H1 (cell line): ENCODE measurements around the gene USP6. TPM values are rescaled to one million over a fixed set of nuclear protein-coding genes. Genes with fewer than 3 reads are reported as not detected.
"Not testable (repeated sequence)": the region's sequence is repeated elsewhere in the genome, so short reads cannot be mapped to it uniquely, and the experiment has no call there.

Source experiments
- CTCF ChIA-PET: fragments of 300-600 bp; sonication (Branson Sonifier 250); formaldehyde crosslinking; loops from one replicate; lab custom pipeline; 2021; ENCODE audit not compliant: partially characterized antibody; lab: Charles Lee
- POLR2A ChIA-PET: fragments of 300-600 bp; sonication (Branson Sonifier 250); formaldehyde crosslinking; loops from one replicate; lab custom pipeline; 2021; ENCODE audit warnings: inconsistent platforms; ENCODE audit not compliant: partially characterized antibody; lab: Charles Lee
- DNase-seq, 2 experiments: peaks; one replicate each; pipeline versions ENCODE4 v3.0.0 to v3.0.0-alpha.2; 2010 to 2022; ENCODE audit warnings: low spot score in 2 of 2, low read depth in 1 of 2, mixed read lengths in 1 of 2
- FAIRE-seq: peaks from 2 replicates; lab custom pipeline; 2011; peaks lifted over from hg19 to GRCh38; lab: Jason Lieb, UNC
- H2AFZ ChIP-seq: 2 replicates; pipeline ENCODE4 v1.8.1; 2012; ENCODE audit warnings: low read length, inconsistent platforms
- H2AK5ac ChIP-seq: 2 replicates; pipeline ENCODE4 v1.6.1; 2013; ENCODE audit warnings: low read depth, low read length
- H2BK120ac ChIP-seq: replicated peaks from 2 replicates; pipeline ENCODE3; 2013; ENCODE audit warnings: low read depth, low read length, inconsistent platforms
- H2BK12ac ChIP-seq: 2 replicates; pipeline ENCODE4 v1.6.1; 2013; ENCODE audit warnings: low read depth, low read length
- H2BK15ac ChIP-seq: 2 replicates; pipeline ENCODE4 v1.6.1; 2013; ENCODE audit warnings: low read length
- H2BK20ac ChIP-seq: 2 replicates; pipeline ENCODE4 v1.6.1; 2013; ENCODE audit warnings: low read length
- H2BK5ac ChIP-seq: 2 replicates; pipeline ENCODE4 v1.6.1; 2013; ENCODE audit warnings: low read depth, low read length
- H3K14ac ChIP-seq: 2 replicates; pipeline ENCODE4 v1.6.1; 2013; ENCODE audit warnings: inconsistent platforms; ENCODE audit not compliant: insufficient read length
- H3K18ac ChIP-seq: 2 replicates; pipeline ENCODE4 v1.6.1; 2013; ENCODE audit warnings: low read length; ENCODE audit errors: extremely low read depth
- H3K23ac ChIP-seq: 2 replicates; pipeline ENCODE4 v1.6.1; 2013; ENCODE audit warnings: inconsistent platforms; ENCODE audit not compliant: insufficient read length
- H3K23me2 ChIP-seq: 2 replicates; pipeline ENCODE4 v1.6.1; 2013; ENCODE audit warnings: low read depth, low read length
- H3K27ac ChIP-seq: 2 replicates; pipeline ENCODE4 v1.6.1; 2011; ENCODE audit warnings: low read depth, low read length, inconsistent platforms
- H3K27me3 ChIP-seq, 4 experiments: replicated peaks in 1 of 4; 1 replicate in 1 of 4; 2 replicates in 3 of 4; pipeline versions ENCODE4 v1.6.1 to v1.8.1; 2011 to 2013; ENCODE audit warnings: low read length in 3 of 4, mild to moderate bottlenecking in 3 of 4, inconsistent platforms in 2 of 4, mixed read lengths in 2 of 4, moderate library complexity in 1 of 4; ENCODE audit not compliant: control insufficient read depth in 3 of 4, insufficient read depth in 3 of 4; ENCODE audit errors: extremely low read depth in 1 of 4
- H3K36me3 ChIP-seq, 4 experiments: 2 replicates each; pipeline versions ENCODE4 v1.6.1 to v1.8.1; 2011 to 2013; ENCODE audit warnings: mild to moderate bottlenecking in 4 of 4, low read length in 3 of 4, moderate library complexity in 2 of 4, control low read depth in 1 of 4, inconsistent platforms in 1 of 4; ENCODE audit not compliant: insufficient read depth in 4 of 4, control insufficient read depth in 2 of 4
- H3K4ac ChIP-seq: replicated peaks from 2 replicates; pipeline ENCODE3; 2013; ENCODE audit warnings: low read length, low read depth, mixed read lengths, inconsistent platforms; ENCODE audit not compliant: insufficient read length
- H3K4me1 ChIP-seq, 4 experiments: replicated peaks in 1 of 4; 1 replicate in 1 of 4; 2 replicates in 3 of 4; pipeline versions ENCODE4 v1.6.1 to v1.8.1; 2011 to 2013; ENCODE audit warnings: low read length in 3 of 4, inconsistent platforms in 2 of 4, mixed read lengths in 1 of 4; ENCODE audit not compliant: insufficient read depth in 4 of 4, control insufficient read depth in 3 of 4
- H3K4me2 ChIP-seq, 2 experiments: 2 replicates each; pipeline versions ENCODE4 v1.6.1 to v1.8.1; 2011 to 2013; ENCODE audit warnings: low read depth in 2 of 2, low read length in 2 of 2, control low read depth in 1 of 2, inconsistent platforms in 1 of 2, mild to moderate bottlenecking in 1 of 2; ENCODE audit not compliant: insufficient read depth in 1 of 2
- H3K4me3 ChIP-seq, 4 experiments: fragments of 200-600, 300-600 bp in 1 of 4; sonication (generic), shearing (Covaris generic), sonication (Bioruptor Twin) in 1 of 4; 2 replicates each; pipeline versions ENCODE4 v1.5.1 to v1.8.1; 2011 to 2016; ENCODE audit warnings: low read length in 4 of 4, low read depth in 3 of 4, control low read depth in 2 of 4, inconsistent platforms in 2 of 4, mild to moderate bottlenecking in 2 of 4, mixed read lengths in 1 of 4, moderate library complexity in 1 of 4; ENCODE audit not compliant: insufficient read depth in 2 of 4; ENCODE audit errors: extremely low read depth in 1 of 4
- H3K56ac ChIP-seq: replicated peaks from 2 replicates; pipeline ENCODE3; 2013; ENCODE audit warnings: low read depth, mild to moderate bottlenecking, mixed read lengths, low read length, inconsistent platforms; ENCODE audit not compliant: insufficient read length
- H3K79me1 ChIP-seq: 2 replicates; pipeline ENCODE4 v1.6.1; 2013; ENCODE audit warnings: low read depth, low read length, control low read depth
- H3K79me2 ChIP-seq, 2 experiments: 2 replicates each; pipeline versions ENCODE4 v1.6.1 to v1.8.1; 2012 to 2013; ENCODE audit warnings: low read length in 2 of 2, mild to moderate bottlenecking in 2 of 2, inconsistent platforms in 1 of 2; ENCODE audit not compliant: insufficient read depth in 2 of 2, control insufficient read depth in 1 of 2
- H3K9ac ChIP-seq, 4 experiments: replicated peaks in 1 of 4; 1 replicate in 1 of 4; 2 replicates in 3 of 4; pipeline versions ENCODE4 v1.6.1 to v1.8.1; 2011 to 2013; ENCODE audit warnings: low read depth in 3 of 4, low read length in 3 of 4, control low read depth in 2 of 4, mild to moderate bottlenecking in 2 of 4, moderate library complexity in 2 of 4, inconsistent platforms in 1 of 4; ENCODE audit errors: extremely low read depth in 1 of 4
- H3K9me3 ChIP-seq, 2 experiments: 2 replicates each; pipeline versions ENCODE4 v1.6.1 to v1.8.1; 2012 to 2013; ENCODE audit warnings: mild to moderate bottlenecking in 2 of 2, moderate library complexity in 2 of 2, control low read depth in 1 of 2, inconsistent platforms in 1 of 2, low read depth in 1 of 2, low read length in 1 of 2, mixed read lengths in 1 of 2; ENCODE audit not compliant: insufficient read depth in 2 of 2
- H4K20me1 ChIP-seq, 2 experiments: replicated peaks in 1 of 2; 2 replicates each; pipeline versions ENCODE3 to v1.8.1; 2011 to 2013; ENCODE audit warnings: inconsistent platforms in 2 of 2, low read length in 2 of 2, mild to moderate bottlenecking in 1 of 2; ENCODE audit not compliant: insufficient read depth in 2 of 2, control insufficient read depth in 1 of 2
- H4K5ac ChIP-seq: 2 replicates; pipeline ENCODE4 v1.6.1; 2013; ENCODE audit warnings: low read length, low read depth, mixed read lengths, inconsistent platforms; ENCODE audit not compliant: insufficient read length
- H4K8ac ChIP-seq: 2 replicates; pipeline ENCODE4 v1.8.0; 2013; ENCODE audit warnings: mild to moderate bottlenecking, moderate library complexity, low read length, inconsistent platforms; ENCODE audit not compliant: insufficient read depth; ENCODE audit errors: extremely low read depth
- H4K91ac ChIP-seq: replicated peaks from 2 replicates; pipeline ENCODE3; 2013; ENCODE audit warnings: low read length, mixed read lengths, inconsistent platforms; ENCODE audit not compliant: insufficient read length
- WGBS, 2 experiments: shearing (Covaris generic) in 1 of 2; methylation state at CpG; one replicate each; pipeline versions ENCODE4 v1.1.6 to v1.1.7; 2013 to 2015; ENCODE audit warnings: low lambda C conversion rate in 2 of 2, mixed read lengths in 2 of 2, inconsistent platforms in 1 of 2, low coverage in 1 of 2, missing lambda C conversion rate in 1 of 2; ENCODE audit not compliant: insufficient replicate concordance in 2 of 2, insufficient coverage in 1 of 2, insufficient read length in 1 of 2; ENCODE audit errors: extremely low coverage in 1 of 2, missing lambda C conversion rate in 1 of 2; 5-methylcytosine and 5-hydroxymethylcytosine counted together
- polyA plus RNA-seq, 7 experiments: library from polyadenylated mRNA; depleted of rRNA in 3 of 7; stranded (reverse) in 5 of 7; unstranded in 2 of 7; fragments of >200 nt in 5 of 7; fragments of 200-250 nt in 2 of 7; gene quantifications; 1 replicate in 5 of 7; 2 replicates in 1 of 7; 4 replicates in 1 of 7; pipeline versions ENCODE4 v1.2.1 to v1.2.3, GENCODE V29; 2011 to 2013; ENCODE audit warnings: missing spikeins in 2 of 7, mixed read lengths in 2 of 7
- total RNA-seq: library from RNA; stranded (reverse); fragmentation: NEBNext Ultra II Directional; extraction: Animal tissue kit (Norgen Biotek cat#: 25700); gene quantifications from 2 replicates; pipeline ENCODE4 v1.2.1, GENCODE V29; 2021

The USP6 gene
- total and polyA plus RNA-seq, 2 of the 8 experiments (the other 6 are each of a cell fraction or from before 2014, with no cell fraction given), result 0.08 to 0.32 TPM

GRCh38 chr17:5136580-5137412 is 21.0 kb downstream of the USP6 start:
- H3K4ac ChIP-seq, H2BK120ac ChIP-seq, DNase-seq, H3K23me2 ChIP-seq, H3K79me2 ChIP-seq, H2BK20ac ChIP-seq, H3K23ac ChIP-seq, FAIRE-seq, POLR2A ChIA-PET, H2BK5ac ChIP-seq, H2AFZ ChIP-seq, H3K9ac ChIP-seq, H3K14ac ChIP-seq, H3K4me1 ChIP-seq, H4K5ac ChIP-seq, H4K20me1 ChIP-seq, H3K18ac ChIP-seq, H2AK5ac ChIP-seq, H2BK15ac ChIP-seq, H3K27ac ChIP-seq, H2BK12ac ChIP-seq, H3K27me3 ChIP-seq, H3K56ac ChIP-seq, H3K4me3 ChIP-seq, H3K79me1 ChIP-seq, H4K91ac ChIP-seq, H3K4me2 ChIP-seq, H3K36me3 ChIP-seq, H4K8ac ChIP-seq, CTCF ChIA-PET: not testable (repeated sequence)
- peaks cover 0 to 11% of the 10 kb centered on the region in 2 experiments; a peak in 1 of 4 replicates for H3K9me3 ChIP-seq
- 91% methylated on average over 14 of the region's 14 CpGs; no CpG with 5 or more reads in 1 of the 2 experiments for WGBS, 2 experiments
